Raji (cell line): ENCODE measurements around the gene CKMT2.

Experiments
- POLR2A ChIP-seq: IDR thresholded peaks from 2 replicates; pipeline ENCODE4 v1.6.1; 2011; ENCODE audit warnings: low read depth, low read length, control low read depth; ENCODE audit not compliant: insufficient read depth

The CKMT2 gene

GRCh38 chr5:81265101-81265500, 32.0 kb downstream of the CKMT2 start:
- no peak for TF ChIP-seq POLR2A

GRCh38 chr5:81268521-81269196, 35.5 kb downstream of the CKMT2 start:
- TF ChIP-seq POLR2A = no peak

- no peak for TF ChIP-seq POLR2A
Observed at GRCh38 chr5:81269751-81270393, 36.8 kb downstream of the CKMT2 start.

- no peak for TF ChIP-seq POLR2A
Observed at GRCh38 chr5:81283976-81284375, 50.9 kb downstream of the CKMT2 start.

GRCh38 chr5:81286059-81286617, 53.0 kb downstream of the CKMT2 start:
- no peak for TF ChIP-seq POLR2A

- no peak for TF ChIP-seq POLR2A
Observed at GRCh38 chr5:81288021-81288433, 54.9 kb downstream of the CKMT2 start.

- TF ChIP-seq POLR2A = no peak
Observed at GRCh38 chr5:81290146-81290545, 57.0 kb downstream of the CKMT2 start.

GRCh38 chr5:81292130-81292529, 59.0 kb downstream of the CKMT2 start:
- no peak for TF ChIP-seq POLR2A

GRCh38 chr5:81297531-81297930, 64.4 kb downstream of the CKMT2 start:
- TF ChIP-seq POLR2A = no peak

- TF ChIP-seq POLR2A = no peak
Observed at GRCh38 chr5:81300921-81301270, 67.8 kb downstream of the CKMT2 start.

- peak; percentile 97 for TF ChIP-seq POLR2A
Observed at GRCh38 chr5:81301271-81302015, 68.3 kb downstream of the CKMT2 start, which contains the start of gene ZCCHC9. ZCCHC9 (plus strand) TSS chr5:81301587; CDS start chr5:81304758, 3,171 bp downstream.

GRCh38 chr5:81302596-81302995, 69.5 kb downstream of the CKMT2 start:
- TF ChIP-seq POLR2A = no peak

- no peak for TF ChIP-seq POLR2A
Observed at GRCh38 chr5:81303563-81303962, 70.4 kb downstream of the CKMT2 start.

- no peak for TF ChIP-seq POLR2A
Observed at GRCh38 chr5:81305785-81306184, 72.7 kb downstream of the CKMT2 start.

- no peak for TF ChIP-seq POLR2A
Observed at GRCh38 chr5:81308836-81309235, 75.7 kb downstream of the CKMT2 start.
